OCI-LY3 (cell line): ENCODE measurements around the gene IQCM.

Experiments used
- CTCF ChIP-seq: fragments of 200-600, 300-600 bp; sonication (generic); IDR thresholded peaks from 2 replicates; pipeline ENCODE4 v1.5.1; 2014; ENCODE audit warnings: antibody characterized with exemption, low read length, low read depth
- EZH2phosphoT487 ChIP-seq: fragments of 200-600 bp; shearing (Covaris generic); IDR thresholded peaks from 2 replicates; pipeline ENCODE4 v1.6.1; 2018; ENCODE audit warnings: antibody characterized with exemption, mixed run types, low read depth

DNA sequence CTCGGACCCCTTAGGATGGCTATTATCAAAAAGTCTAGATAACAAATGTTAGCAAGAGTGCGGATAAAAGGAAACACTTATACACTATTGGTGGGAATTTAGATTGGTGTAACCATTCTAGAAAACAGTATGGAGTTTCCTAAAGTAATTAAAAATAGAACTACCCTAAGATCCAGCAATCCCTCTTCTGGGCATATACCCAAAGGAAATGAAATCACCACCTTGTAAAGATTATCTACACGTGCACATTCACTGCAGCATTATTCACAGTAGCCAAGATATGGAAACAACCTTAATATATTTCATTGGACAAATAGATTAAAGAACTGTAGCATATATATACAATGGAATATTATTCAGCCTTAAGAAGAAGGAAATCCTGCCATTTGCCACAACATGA lies 462.4 kb downstream of the IQCM start:
- TF ChIP-seq CTCF (no peak), EZH2phosphoT487 (no peak)
